Stomach (tissue), 19 donors: Measurements from ENCODE around the gene FADS6. TPM values are rescaled to one million over a fixed set of nuclear protein-coding genes. Genes with fewer than 3 reads are reported as not detected.
A peak's percentile ranks its signal among the peaks of the same experiment; 100 is the strongest.

Experiments used
- DNase-seq, 2 donors: peaks; one replicate each; pipeline versions ENCODE4 v3.0.0 to v3.0.0-alpha.2; 2013 to 2019
- H3K27ac ChIP-seq, 5 donors: fragments of 200-600 bp in 4 of 5; sonication (generic) in 4 of 5; one replicate each; pipeline ENCODE4 v1.5.1; 2013 to 2019; ENCODE audit warnings: mild to moderate bottlenecking in 1 of 5, moderate library complexity in 1 of 5
- H3K27me3 ChIP-seq, 3 donors: fragments of 200-600 bp; sonication (generic); one replicate each; pipeline ENCODE4 v1.5.1; 2017 to 2019; ENCODE audit warnings: mixed run types in 1 of 3
- H3K36me3 ChIP-seq, 4 donors: fragments of 200-600 bp; sonication (generic); 1 replicate in 3 of 4; 2 replicates in 1 of 4; pipeline ENCODE4 v1.5.1; 2016 to 2019
- H3K4me1 ChIP-seq, 4 donors: fragments of 200-600 bp; sonication (generic); one replicate each; pipeline ENCODE4 v1.5.1; 2016 to 2019
- H3K4me3 ChIP-seq, 4 donors: fragments of 200-600 bp; sonication (generic) in 3 of 4; one replicate each; pipeline ENCODE4 v1.5.1; 2016 to 2019; ENCODE audit warnings: mild to moderate bottlenecking in 1 of 4
- H3K9me3 ChIP-seq, 4 donors: fragments of 200-600 bp; sonication (generic); one replicate each; pipeline ENCODE4 v1.5.1; 2016 to 2019
- CTCF ChIP-seq, 7 experiments: fragments of 450-650 bp in 4 of 7; fragments of 200-600 bp in 3 of 7; sonication (generic) in 3 of 7; IDR thresholded peaks; one replicate each; pipeline ENCODE4 v1.5.1; 2016 to 2019; ENCODE audit warnings: antibody characterized with exemption in 7 of 7, control low read depth in 2 of 7, mild to moderate bottlenecking in 1 of 7
- EP300 ChIP-seq: sonication (generic); formaldehyde crosslinking; IDR thresholded peaks from one replicate; pipeline ENCODE4 v1.6.1; 2017; ENCODE audit warnings: antibody characterized with exemption
- POLR2A ChIP-seq, 4 donors: fragments of 450-650 bp; IDR thresholded peaks; one replicate each; pipeline ENCODE4 v1.6.1; 2016; ENCODE audit warnings: antibody characterized with exemption in 4 of 4, control low read depth in 2 of 4, mild to moderate bottlenecking in 1 of 4, moderate library complexity in 1 of 4
- POLR2AphosphoS5 ChIP-seq, 3 donors: sonication (generic); formaldehyde crosslinking; IDR thresholded peaks; one replicate each; pipeline ENCODE4 v1.6.1; 2016; ENCODE audit warnings: antibody characterized with exemption in 3 of 3
- WGBS, 5 donors: extraction: QIAGEN DNeasy Blood & Tissue Kit in 3 of 5; methylation state at CpG; one replicate each; pipeline versions ENCODE4 v1.1.5 to v1.1.7; 2013 to 2018; 5-methylcytosine and 5-hydroxymethylcytosine counted together
- intact Hi-C: fragments of 100-400 bp; cut with DNase I; formaldehyde crosslinking; loops from one replicate; pipeline ENCODE4 v1.15.1; 2023; ENCODE audit warnings: low total_unique reads
- long read RNA-seq, 10 donors: transcript quantifications; one replicate each; lab custom pipeline, GENCODE V29; 2026
- polyA plus RNA-seq, 3 donors: library from polyadenylated mRNA; stranded (reverse); fragments of 200-250 nt; gene quantifications; one replicate each; pipeline ENCODE4 v1.2.3, GENCODE V29; 2013
- total RNA-seq, 5 donors: library from RNA; depleted of rRNA; stranded (reverse); fragments of >200 nt; gene quantifications; one replicate each; pipeline versions ENCODE4 v1.1.0 to v1.2.3, GENCODE V29; 2014 to 2016
- donor health status: healthy with polysubstance abuse.
- donor health status: Bipolar disorder and iron deficiency.
- donor health status: healthy.

Gene FADS6
- total RNA-seq = 1 to 10 TPM in 1 of 5 donors, not detected in 4; 1.8 TPM
- under 1 TPM in 1 of 3 donors, not detected in 2; 0.50 TPM for polyA plus RNA-seq
- long read RNA-seq, donor 1 = 0 reads
- long read RNA-seq, donor 2, partial matches to known transcripts = 0 of 1 reads
- long read RNA-seq, donor 2, other reads (novel, unspliced or antisense) = 0 of 1 reads
- long read RNA-seq, donor 3 = 0 reads
- long read RNA-seq, donor 4 = 0 reads
- long read RNA-seq, donor 5 = 0 reads
- long read RNA-seq, donor 6 = 0 reads
- long read RNA-seq, donor 7 = 0 reads
- long read RNA-seq, donor 8, partial matches to known transcripts = 0 of 1 reads
- long read RNA-seq, donor 8, other reads (novel, unspliced or antisense) = 0 of 1 reads
- long read RNA-seq, donor 9 = 0 reads
- long read RNA-seq, donor 10, partial matches to known transcripts = 0 of 1 reads
- long read RNA-seq, donor 10, other reads (novel, unspliced or antisense) = 0 of 1 reads

DNA sequence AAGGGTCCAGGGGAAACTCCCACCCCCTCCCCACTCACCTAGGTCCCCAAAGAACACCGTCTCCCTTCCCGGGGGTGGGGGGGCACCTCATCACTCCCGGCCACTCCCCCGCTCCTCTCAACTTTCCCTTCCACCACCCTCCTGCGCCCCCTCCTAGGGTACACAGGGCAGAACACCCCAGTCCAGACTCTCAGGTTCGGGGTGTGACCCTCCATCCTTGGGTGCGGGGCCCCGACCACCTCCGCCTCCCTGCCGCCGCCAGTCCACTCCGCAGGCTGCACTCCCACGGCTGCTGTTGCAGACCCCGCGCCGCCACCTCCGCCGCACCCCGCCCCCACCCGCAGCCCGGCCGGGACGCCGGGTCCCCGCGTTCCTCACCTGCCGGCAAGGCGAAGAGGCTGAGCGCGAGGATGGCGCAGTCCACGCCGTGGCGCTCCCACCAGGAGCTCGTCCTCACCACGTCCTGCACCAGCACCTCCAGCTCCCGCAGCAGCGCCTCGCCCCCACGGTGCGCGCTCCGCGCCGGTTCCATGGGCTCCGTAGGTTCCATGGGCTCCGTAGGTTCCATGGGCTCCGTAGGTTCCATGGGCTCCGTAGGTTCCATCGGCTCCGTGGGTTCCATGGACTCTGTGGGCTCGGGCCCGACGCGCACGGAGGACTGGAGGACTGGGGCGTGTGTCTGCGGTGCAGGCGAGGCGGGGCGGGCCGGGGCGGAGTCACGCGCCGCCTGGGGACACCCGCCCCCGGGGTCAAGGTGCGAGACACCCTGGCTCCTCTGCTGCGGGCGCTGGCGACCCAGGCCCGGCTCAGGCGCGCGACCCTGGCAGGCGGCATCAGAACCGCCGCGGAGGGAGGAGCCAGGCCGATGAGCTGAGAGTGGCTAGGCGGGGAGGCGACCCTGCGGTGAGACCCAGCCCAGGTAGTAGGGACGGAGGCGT is at the start of gene FADS6:
Gene FADS6 (minus strand): TSS at position 660 of the 938 bp plus-strand sequence. CDS start 38 bp downstream, at position 622.
- H3K4me3 ChIP-seq = peak within 1 kb of the TSS; percentile 36 to 48 (median 37)
- peaks cover 11 to 14% (median 13%) of the 10 kb centered on the region in 4 donors for H3K4me1 ChIP-seq
- TF ChIP-seq POLR2AphosphoS5 (IDR thresholded peaks at IDR 0.05) (no peak), EP300 (no peak), CTCF (IDR thresholded peaks at IDR 0.05) (no peak), POLR2A (IDR thresholded peaks at IDR 0.05) (no peak)
- intact Hi-C loops = no loop called here
- 4 to 6% (median 4%) methylated on average over 31 to 86 of the region's 86 CpGs for WGBS, 5 donors
- H3K9me3 ChIP-seq = no peaks in the 10 kb centered on the region
- peaks cover 12 to 93% (median 48%) of the 10 kb centered on the region in 3 donors for H3K27me3 ChIP-seq
- no peaks in the 10 kb centered on the region for H3K36me3 ChIP-seq
- DNase-seq = peak in 1 of 2 donors; percentile 56
- H3K27ac ChIP-seq = no peak within 1 kb of the TSS

- no peak overlapping the region for H3K4me3 ChIP-seq
- intact Hi-C loops = no loop called here
- TF ChIP-seq POLR2AphosphoS5 (IDR thresholded peaks at IDR 0.05) = no peak
- TF ChIP-seq EP300 = no peak
- no peak for TF ChIP-seq POLR2A (IDR thresholded peaks at IDR 0.05)
- TF ChIP-seq CTCF (IDR thresholded peaks at IDR 0.05) = no peak
- no peaks in the 10 kb centered on the region for H3K36me3 ChIP-seq
- no peak overlapping the region for H3K27ac ChIP-seq
- DNase-seq = no peak
- 70 to 76% (median 75%) methylated on average over 10 to 21 of the region's 21 CpGs for WGBS, 5 donors
- peaks cover 2 to 5% (median 2%) of the 10 kb centered on the region in 4 donors for H3K4me1 ChIP-seq
- H3K9me3 ChIP-seq = no peaks in the 10 kb centered on the region
- peaks cover 1 to 82% (median 32%) of the 10 kb centered on the region in 3 donors for H3K27me3 ChIP-seq
Measured at GRCh38 chr17:74941128-74941725, 47.8 kb upstream of the FADS6 start.

DNA sequence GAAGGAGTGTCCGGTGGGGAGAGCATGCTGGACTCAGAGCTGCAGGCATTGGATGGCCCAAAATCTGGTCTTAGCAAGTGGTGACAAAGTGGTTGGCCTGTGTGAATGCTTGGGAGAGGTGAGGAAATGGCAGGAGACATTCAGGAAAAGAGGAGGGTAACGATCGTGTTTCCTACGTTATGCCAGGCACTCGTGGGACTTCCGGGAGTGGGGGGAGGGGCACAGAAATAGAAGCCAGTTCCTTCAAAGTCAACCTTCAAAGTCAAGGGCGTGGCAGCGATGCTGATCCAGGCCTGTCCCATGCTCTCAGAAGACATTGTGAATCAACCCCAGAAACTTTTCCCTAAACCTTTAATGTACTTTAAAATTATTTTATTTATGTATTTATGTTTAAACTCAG is 46.1 kb upstream of the FADS6 start:
- Histone ChIP-seq H3K27me3 (peaks cover 8 to 95% (median 47%) of the 10 kb centered on the region in 3 donors), H3K9me3 (no peaks in the 10 kb centered on the region), H3K4me3 (no peak overlapping the region), H3K4me1 (peaks cover 10 to 14% (median 12%) of the 10 kb centered on the region in 4 donors), H3K27ac (no peak overlapping the region), H3K36me3 (no peaks in the 10 kb centered on the region)
- intact Hi-C loops = no loop called here
- DNase-seq = no peak
- TF ChIP-seq POLR2AphosphoS5 (IDR thresholded peaks at IDR 0.05) = no peak
- TF ChIP-seq POLR2A (IDR thresholded peaks at IDR 0.05) = no peak
- TF ChIP-seq EP300 = no peak
- TF ChIP-seq CTCF (IDR thresholded peaks at IDR 0.05) = no peak
- WGBS, 5 donors = 39 to 53% (median 49%) methylated on average over 8 of the region's 8 CpGs
